Measurements from ENCODE around the gene MSRB1. TPM values are rescaled to one million over a fixed set of nuclear protein-coding genes. Genes with fewer than 3 reads are reported as not detected.

The MSRB1 gene
- total RNA-seq, 2 experiments from 2014 or later: 2.3 to 2.4 TPM

DNA sequence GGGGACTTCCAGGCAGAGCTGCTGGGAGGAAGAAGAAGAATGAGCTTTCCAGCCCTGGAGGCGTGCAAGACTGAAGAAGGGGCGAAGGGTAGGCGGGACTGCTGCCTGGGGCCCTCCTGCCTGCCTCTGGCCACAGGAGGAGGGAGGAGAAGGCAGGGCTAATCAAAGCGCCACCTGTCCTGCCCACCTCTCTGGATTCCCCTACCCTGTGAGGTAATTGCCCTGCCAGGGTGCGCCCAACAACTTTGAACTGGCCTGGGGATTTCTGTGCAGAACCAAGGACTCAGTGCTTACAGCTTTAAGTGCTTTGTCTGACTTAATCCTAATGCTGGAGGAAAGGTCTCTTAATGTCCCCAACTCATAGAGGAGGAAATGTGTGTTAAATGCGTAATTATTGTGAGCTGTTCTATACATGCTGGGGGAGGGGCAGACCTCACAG, 38.4 kb upstream of the MSRB1 start, which contains the start of gene NOXO1:
NOXO1 (minus strand) TSS at position 72 of the 439 bp plus-strand sequence. CDS start 290 bp downstream, outside the sequence.
- Mint-ChIP-seq H3K27me3 (peaks cover 28% of the 10 kb centered on the region), H3K4me1 (ENCODE audit: low read depth) (peaks cover 20% of the 10 kb centered on the region), H3K27ac (no peak within 1 kb of the TSS), H3K9me3 (no peaks in the 10 kb centered on the region), H3K36me3 (ENCODE audit: low read depth) (peaks cover 18% of the 10 kb centered on the region), H3K4me3 (peak within 1 kb of the TSS; percentile 84)
- Histone ChIP-seq H3K36me3 (ENCODE audit: insufficient read depth, low read length) (peaks cover 34% of the 10 kb centered on the region), H3K9me3 (ENCODE audit: control insufficient read depth in 1 of 2, insufficient read depth in 1 of 2, low read length in 2 of 2) (peaks cover 0 to 24% of the 10 kb centered on the region in 2 experiments), H3K4me3 (ENCODE audit: low read length) (no peak within 1 kb of the TSS), H3K4me1 (ENCODE audit: insufficient read depth, low read length) (peaks cover 49% of the 10 kb centered on the region), H3K27me3 (ENCODE audit: control insufficient read depth in 1 of 2, insufficient read depth in 2 of 2, low read length in 2 of 2) (peaks cover 32 to 40% of the 10 kb centered on the region in 2 experiments), H3K27ac (ENCODE audit: low read depth in 1 of 2, low read length in 2 of 2) (no peak within 1 kb of the TSS)
- POLR2A ChIA-PET: interaction anchor here (0.6 to 6.8 kb wide), 3 partner anchors 10 to 17 kb away, joined by 3 to 62 read pairs (median 5); partner anchors contain the start of genes RPS2 and TBL3
- intact Hi-C loops (cut with DNase I, micrococcal nuclease): no loop called here
- DNase-seq (peak in 2 of 14 experiments; percentile 59), ATAC-seq (ENCODE audit: poor library complexity) (no peak)
- CTCF ChIA-PET: no interaction called here
- TF ChIP-seq, protein P1, sequence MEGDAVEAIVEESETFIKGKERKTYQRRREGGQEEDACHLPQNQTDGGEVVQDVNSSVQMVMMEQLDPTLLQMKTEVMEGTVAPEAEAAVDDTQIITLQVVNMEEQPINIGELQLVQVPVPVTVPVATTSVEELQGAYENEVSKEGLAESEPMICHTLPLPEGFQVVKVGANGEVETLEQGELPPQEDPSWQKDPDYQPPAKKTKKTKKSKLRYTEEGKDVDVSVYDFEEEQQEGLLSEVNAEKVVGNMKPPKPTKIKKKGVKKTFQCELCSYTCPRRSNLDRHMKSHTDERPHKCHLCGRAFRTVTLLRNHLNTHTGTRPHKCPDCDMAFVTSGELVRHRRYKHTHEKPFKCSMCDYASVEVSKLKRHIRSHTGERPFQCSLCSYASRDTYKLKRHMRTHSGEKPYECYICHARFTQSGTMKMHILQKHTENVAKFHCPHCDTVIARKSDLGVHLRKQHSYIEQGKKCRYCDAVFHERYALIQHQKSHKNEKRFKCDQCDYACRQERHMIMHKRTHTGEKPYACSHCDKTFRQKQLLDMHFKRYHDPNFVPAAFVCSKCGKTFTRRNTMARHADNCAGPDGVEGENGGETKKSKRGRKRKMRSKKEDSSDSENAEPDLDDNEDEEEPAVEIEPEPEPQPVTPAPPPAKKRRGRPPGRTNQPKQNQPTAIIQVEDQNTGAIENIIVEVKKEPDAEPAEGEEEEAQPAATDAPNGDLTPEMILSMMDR (IDR thresholded peaks at IDR 0.05): no peak

DNA sequence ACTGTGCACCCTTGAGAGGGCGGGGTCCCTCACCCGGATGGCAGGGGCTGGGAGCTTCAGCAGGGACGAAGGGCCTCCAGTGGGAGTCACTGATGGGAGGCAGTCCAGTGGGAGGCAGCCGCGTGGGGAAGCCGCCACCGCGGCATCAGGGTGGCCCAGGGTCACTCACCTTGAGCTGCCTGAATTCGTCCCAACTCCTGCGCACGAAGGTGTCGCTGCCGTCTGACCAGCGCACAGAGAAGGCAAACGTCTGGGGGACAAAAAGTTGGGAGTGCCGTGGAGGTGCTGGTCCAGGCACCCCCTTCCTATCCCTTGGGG, 37.7 kb upstream of the MSRB1 start:
- ChIA-PET POLR2A (interaction anchor here (0.7 to 6.8 kb wide), 4 partner anchors 9 to 302 kb away, joined by 3 to 62 read pairs (median 4); partner anchors contain the start of genes JPT2, RPS2 and TBL3), CTCF (no interaction called here)
- ATAC-seq (ENCODE audit: poor library complexity) (no peak), DNase-seq (no peak)
- Mint-ChIP-seq H3K9me3 (no peaks in the 10 kb centered on the region), H3K4me3 (peak overlapping the region; percentile 25), H3K4me1 (ENCODE audit: low read depth) (peaks cover 20% of the 10 kb centered on the region), H3K36me3 (ENCODE audit: low read depth) (peaks cover 20% of the 10 kb centered on the region), H3K27ac (no peak overlapping the region), H3K27me3 (peaks cover 28% of the 10 kb centered on the region)
- Histone ChIP-seq H3K4me3 (ENCODE audit: low read length) (no peak overlapping the region), H3K36me3 (ENCODE audit: insufficient read depth, low read length) (peaks cover 33% of the 10 kb centered on the region), H3K27ac (ENCODE audit: low read depth in 1 of 2, low read length in 2 of 2) (no peak overlapping the region), H3K4me1 (ENCODE audit: insufficient read depth, low read length) (peaks cover 48% of the 10 kb centered on the region), H3K9me3 (ENCODE audit: control insufficient read depth in 1 of 2, insufficient read depth in 1 of 2, low read length in 2 of 2) (peaks cover 0 to 24% of the 10 kb centered on the region in 2 experiments), H3K27me3 (ENCODE audit: control insufficient read depth in 1 of 2, insufficient read depth in 2 of 2, low read length in 2 of 2) (peaks cover 32 to 40% of the 10 kb centered on the region in 2 experiments)
- intact Hi-C loops (cut with DNase I, micrococcal nuclease): no loop called here
- TF ChIP-seq, protein P1 (IDR thresholded peaks at IDR 0.05): no peak

DNA sequence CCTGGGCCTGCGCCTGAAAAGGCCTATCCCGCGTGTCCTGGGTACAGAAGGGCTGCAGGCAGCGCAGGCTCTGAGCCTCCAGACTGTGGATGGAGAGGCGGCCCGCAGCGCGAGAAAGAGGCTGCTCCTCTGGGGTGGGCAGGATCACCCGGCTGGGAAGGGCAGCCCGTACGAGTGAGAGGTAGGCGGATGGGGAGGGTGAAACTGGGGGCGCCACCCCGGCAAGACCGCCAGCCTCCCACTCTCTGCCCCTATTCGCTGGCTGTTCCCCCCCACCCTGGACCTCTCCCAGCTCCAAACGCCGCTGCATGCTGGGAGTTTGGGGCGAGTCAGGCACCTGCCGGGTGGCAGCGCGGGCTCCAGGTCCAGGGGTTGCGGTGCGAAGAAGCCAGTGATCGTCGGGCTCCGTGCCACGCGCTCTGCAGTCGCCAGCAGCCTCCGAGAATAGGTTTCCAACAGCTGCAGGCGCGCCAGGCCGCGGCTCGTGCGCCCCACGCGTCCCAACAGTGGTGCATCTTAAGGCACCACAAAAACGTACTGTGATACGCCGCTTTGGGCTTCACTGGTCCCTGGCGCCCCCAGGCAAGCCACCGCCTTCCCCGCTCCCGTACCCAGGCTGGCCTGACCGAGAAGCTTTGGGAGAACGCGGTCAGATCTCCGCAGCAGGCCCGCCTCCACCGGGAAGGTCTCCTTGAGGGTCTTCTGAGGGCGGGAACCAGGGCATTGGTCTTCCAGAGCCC, 37.2 kb upstream of the MSRB1 start:
- DNase-seq (no peak), ATAC-seq (ENCODE audit: poor library complexity) (no peak)
- H3K9me3 ChIP-seq (ENCODE audit: control insufficient read depth in 1 of 2, insufficient read depth in 1 of 2, low read length in 2 of 2): peaks cover 0 to 24% of the 10 kb centered on the region in 2 experiments
- Mint-ChIP-seq H3K4me1 (ENCODE audit: low read depth) (peaks cover 17% of the 10 kb centered on the region), H3K36me3 (ENCODE audit: low read depth) (peaks cover 21% of the 10 kb centered on the region), H3K4me3 (peak overlapping the region; percentile 4), H3K9me3 (no peaks in the 10 kb centered on the region), H3K27me3 (peaks cover 28% of the 10 kb centered on the region), H3K27ac (no peak overlapping the region)
- no peak overlapping the region for H3K4me3 ChIP-seq (ENCODE audit: low read length)
- intact Hi-C loops (cut with DNase I, micrococcal nuclease): no loop called here
- peaks cover 32 to 40% of the 10 kb centered on the region in 2 experiments for H3K27me3 ChIP-seq (ENCODE audit: control insufficient read depth in 1 of 2, insufficient read depth in 2 of 2, low read length in 2 of 2)
- POLR2A ChIA-PET: interaction anchor here (0.7 to 6.8 kb wide), 4 partner anchors 8 to 302 kb away, joined by 3 to 62 read pairs (median 4); partner anchors contain the start of genes JPT2, RPS2 and TBL3
- TF ChIP-seq, protein P1 (IDR thresholded peaks at IDR 0.05): no peak
- no peak overlapping the region for H3K27ac ChIP-seq (ENCODE audit: low read depth in 1 of 2, low read length in 2 of 2)
- peaks cover 33% of the 10 kb centered on the region for H3K36me3 ChIP-seq (ENCODE audit: insufficient read depth, low read length)
- peaks cover 43% of the 10 kb centered on the region for H3K4me1 ChIP-seq (ENCODE audit: insufficient read depth, low read length)
- CTCF ChIA-PET: no interaction called here
